ENCODE results near the gene ORAI3.

DNA sequence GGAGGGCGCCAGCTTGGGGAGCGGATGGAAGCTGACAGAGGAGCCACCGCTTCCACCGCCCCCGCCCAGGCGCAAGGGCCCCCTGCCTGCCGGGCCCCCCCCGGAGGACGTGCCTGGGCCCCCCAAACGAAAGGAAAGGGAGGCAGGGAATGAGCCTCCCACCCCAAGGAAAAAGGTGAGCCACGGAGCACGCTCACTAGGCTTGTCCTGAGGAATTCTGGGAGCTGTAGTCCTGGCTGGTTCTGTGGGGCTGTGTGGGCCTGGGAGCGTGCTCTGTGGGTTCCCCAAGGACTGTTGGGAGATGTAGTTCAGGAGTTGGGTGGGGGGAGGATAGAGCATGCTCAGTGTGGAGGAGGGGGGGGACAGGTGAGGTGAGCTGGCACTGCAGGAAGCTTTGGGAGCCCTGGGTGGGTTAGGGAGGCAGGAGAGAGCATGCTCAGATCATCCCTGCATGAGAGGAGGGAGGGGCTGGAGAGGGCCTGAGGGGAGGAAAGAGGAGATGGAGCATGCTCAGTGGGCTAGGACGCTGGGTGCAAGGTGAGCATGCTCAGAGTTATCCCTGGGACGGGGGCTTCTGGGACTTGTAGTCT, 21.0 kb upstream of the ORAI3 start:
- TF ChIP-seq, protein P1, sequence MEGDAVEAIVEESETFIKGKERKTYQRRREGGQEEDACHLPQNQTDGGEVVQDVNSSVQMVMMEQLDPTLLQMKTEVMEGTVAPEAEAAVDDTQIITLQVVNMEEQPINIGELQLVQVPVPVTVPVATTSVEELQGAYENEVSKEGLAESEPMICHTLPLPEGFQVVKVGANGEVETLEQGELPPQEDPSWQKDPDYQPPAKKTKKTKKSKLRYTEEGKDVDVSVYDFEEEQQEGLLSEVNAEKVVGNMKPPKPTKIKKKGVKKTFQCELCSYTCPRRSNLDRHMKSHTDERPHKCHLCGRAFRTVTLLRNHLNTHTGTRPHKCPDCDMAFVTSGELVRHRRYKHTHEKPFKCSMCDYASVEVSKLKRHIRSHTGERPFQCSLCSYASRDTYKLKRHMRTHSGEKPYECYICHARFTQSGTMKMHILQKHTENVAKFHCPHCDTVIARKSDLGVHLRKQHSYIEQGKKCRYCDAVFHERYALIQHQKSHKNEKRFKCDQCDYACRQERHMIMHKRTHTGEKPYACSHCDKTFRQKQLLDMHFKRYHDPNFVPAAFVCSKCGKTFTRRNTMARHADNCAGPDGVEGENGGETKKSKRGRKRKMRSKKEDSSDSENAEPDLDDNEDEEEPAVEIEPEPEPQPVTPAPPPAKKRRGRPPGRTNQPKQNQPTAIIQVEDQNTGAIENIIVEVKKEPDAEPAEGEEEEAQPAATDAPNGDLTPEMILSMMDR (conservative IDR thresholded peaks at IDR 0.05; ENCODE audit: low read length), result no peak
- no peak for TF ChIP-seq EZH2phosphoT487 (IDR thresholded peaks at IDR 0.05; ENCODE audit: borderline replicate concordance, low read depth, low read length)
